Vagina (tissue), 2 donors: ENCODE results near the gene PBX1. TPM values are rescaled to one million over a fixed set of nuclear protein-coding genes. Genes with fewer than 3 reads are reported as not detected.

ENCODE experiments used
- DNase-seq, 2 donors: peaks; one replicate each; pipeline ENCODE4 v3.0.0-alpha.2; 2017; ENCODE audit errors: extremely low spot score in 2 of 2
- H3K27ac ChIP-seq: fragments of 200-600 bp; sonication (generic); one replicate; pipeline ENCODE4 v1.5.1; 2019
- H3K27me3 ChIP-seq: fragments of 200-600 bp; sonication (generic); one replicate; pipeline ENCODE4 v1.5.1; 2019
- H3K36me3 ChIP-seq, 2 donors: fragments of 200-600 bp; sonication (generic); one replicate each; pipeline ENCODE4 v1.5.1; 2017 to 2019
- H3K4me1 ChIP-seq: fragments of 200-600 bp; sonication (generic); one replicate; pipeline ENCODE4 v1.5.1; 2019
- H3K4me3 ChIP-seq, 2 donors: fragments of 200-600 bp; sonication (generic); 1 replicate in 1 of 2; 2 replicates in 1 of 2; pipeline ENCODE4 v1.5.1; 2016 to 2019
- H3K9me3 ChIP-seq: fragments of 200-600 bp; sonication (generic); one replicate; pipeline ENCODE4 v1.5.1; 2019
- CTCF ChIP-seq, 3 experiments: fragments of 450-650 bp in 2 of 3; fragments of 200-600 bp in 1 of 3; sonication (generic) in 1 of 3; IDR thresholded peaks; one replicate each; pipeline ENCODE4 v1.5.1; 2017 to 2019; ENCODE audit warnings: antibody characterized with exemption in 3 of 3, mild to moderate bottlenecking in 2 of 3, moderate library complexity in 2 of 3
- POLR2A ChIP-seq, 2 donors: fragments of 450-650 bp; IDR thresholded peaks; one replicate each; pipeline ENCODE4 v1.6.1; 2017; ENCODE audit warnings: antibody characterized with exemption in 2 of 2, mild to moderate bottlenecking in 2 of 2, moderate library complexity in 2 of 2
- POLR2AphosphoS5 ChIP-seq, 2 donors: sonication (generic); formaldehyde crosslinking; IDR thresholded peaks; one replicate each; pipeline ENCODE4 v1.9.0; 2017; ENCODE audit warnings: antibody characterized with exemption in 2 of 2, mild to moderate bottlenecking in 2 of 2, low read depth in 1 of 2; ENCODE audit not compliant: insufficient read depth in 1 of 2
- intact Hi-C: fragments of 100-400 bp; cut with DNase I; formaldehyde crosslinking; loops from one replicate; pipeline ENCODE4 v1.15.1; 2023
- total RNA-seq: library from RNA; depleted of rRNA; stranded (reverse); fragments of >200 nt; gene quantifications from one replicate; pipeline ENCODE4 v1.2.3, GENCODE V29; 2016

PBX1 gene
- total RNA-seq, 1 donor from 2014 or later: 69.0 TPM

GRCh38 chr1:164515711-164516331 lies 43.2 kb upstream of the PBX1 start:
- Histone ChIP-seq H3K36me3 (no peaks in the 10 kb centered on the region), H3K27ac (no peak overlapping the region), H3K4me3 (no peak overlapping the region), H3K27me3 (no peaks in the 10 kb centered on the region), H3K4me1 (peaks cover 7% of the 10 kb centered on the region), H3K9me3 (no peaks in the 10 kb centered on the region)
- TF ChIP-seq CTCF (IDR thresholded peaks at IDR 0.05): no peak
- TF ChIP-seq POLR2A (IDR thresholded peaks at IDR 0.05): no peak
- no peak for TF ChIP-seq POLR2AphosphoS5 (IDR thresholded peaks at IDR 0.05; ENCODE audit: insufficient read depth in 1 of 2, low read depth in 1 of 2)
- intact Hi-C loops: no loop called here
- no peak for DNase-seq

GRCh38 chr1:164516591-164516990 lies 42.4 kb upstream of the PBX1 start:
- no peaks in the 10 kb centered on the region for H3K9me3 ChIP-seq
- TF ChIP-seq CTCF (IDR thresholded peaks at IDR 0.05): no peak
- no peak for TF ChIP-seq POLR2AphosphoS5 (IDR thresholded peaks at IDR 0.05; ENCODE audit: insufficient read depth in 1 of 2, low read depth in 1 of 2)
- no peak for TF ChIP-seq POLR2A (IDR thresholded peaks at IDR 0.05)
- no peaks in the 10 kb centered on the region for H3K27me3 ChIP-seq
- DNase-seq: no peak
- no peaks in the 10 kb centered on the region for H3K36me3 ChIP-seq
- H3K4me1 ChIP-seq: peaks cover 7% of the 10 kb centered on the region
- intact Hi-C loops: no loop called here
- no peak overlapping the region for H3K4me3 ChIP-seq
- no peak overlapping the region for H3K27ac ChIP-seq

DNA sequence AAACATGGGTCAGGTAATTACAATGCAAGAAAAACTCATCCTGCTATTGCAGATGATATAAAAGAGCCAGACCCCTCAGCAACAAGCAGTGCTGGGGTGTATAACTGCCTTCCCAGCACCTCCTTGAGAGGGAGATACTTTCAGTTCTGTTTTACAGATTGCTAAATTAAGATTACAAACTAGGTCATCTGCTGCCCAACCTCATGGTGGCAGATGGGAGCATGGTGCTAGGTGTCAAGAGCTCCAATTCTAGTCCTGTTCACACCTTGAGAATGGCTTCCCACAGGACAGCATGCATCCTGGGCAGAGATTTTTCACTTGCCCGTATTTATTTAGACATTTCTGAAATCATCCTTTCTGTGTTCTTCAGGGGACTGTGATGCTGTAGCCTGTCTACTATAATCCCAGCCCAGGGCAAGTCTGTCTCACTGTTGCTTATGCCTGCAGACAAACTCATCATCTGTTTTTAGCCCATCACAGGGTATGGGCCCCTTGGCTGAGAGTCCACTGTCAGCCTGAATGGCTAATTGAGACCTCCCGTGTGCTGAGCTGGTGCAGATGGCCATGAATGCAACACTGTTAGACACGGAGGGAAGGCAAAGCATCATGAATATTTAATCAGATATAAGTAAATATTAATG lies 40.2 kb upstream of the PBX1 start:
- no peak for DNase-seq
- no peak overlapping the region for H3K4me3 ChIP-seq
- H3K36me3 ChIP-seq: no peaks in the 10 kb centered on the region
- no peaks in the 10 kb centered on the region for H3K9me3 ChIP-seq
- intact Hi-C loops: no loop called here
- H3K27me3 ChIP-seq: no peaks in the 10 kb centered on the region
- no peak overlapping the region for H3K27ac ChIP-seq
- peaks cover 7% of the 10 kb centered on the region for H3K4me1 ChIP-seq
- TF ChIP-seq POLR2A (IDR thresholded peaks at IDR 0.05) (no peak), CTCF (IDR thresholded peaks at IDR 0.05) (no peak), POLR2AphosphoS5 (IDR thresholded peaks at IDR 0.05; ENCODE audit: insufficient read depth in 1 of 2, low read depth in 1 of 2) (no peak)

- DNase-seq: no peak
- peaks cover 7% of the 10 kb centered on the region for H3K4me1 ChIP-seq
- TF ChIP-seq CTCF (IDR thresholded peaks at IDR 0.05): no peak
- no peak for TF ChIP-seq POLR2AphosphoS5 (IDR thresholded peaks at IDR 0.05; ENCODE audit: insufficient read depth in 1 of 2, low read depth in 1 of 2)
- TF ChIP-seq POLR2A (IDR thresholded peaks at IDR 0.05): no peak
- H3K4me3 ChIP-seq: no peak overlapping the region
- H3K36me3 ChIP-seq: no peaks in the 10 kb centered on the region
- H3K9me3 ChIP-seq: no peaks in the 10 kb centered on the region
- no peak overlapping the region for H3K27ac ChIP-seq
- intact Hi-C loops: no loop called here
- no peaks in the 10 kb centered on the region for H3K27me3 ChIP-seq
Measured at GRCh38 chr1:164519426-164519825, 39.6 kb upstream of the PBX1 start.

DNA sequence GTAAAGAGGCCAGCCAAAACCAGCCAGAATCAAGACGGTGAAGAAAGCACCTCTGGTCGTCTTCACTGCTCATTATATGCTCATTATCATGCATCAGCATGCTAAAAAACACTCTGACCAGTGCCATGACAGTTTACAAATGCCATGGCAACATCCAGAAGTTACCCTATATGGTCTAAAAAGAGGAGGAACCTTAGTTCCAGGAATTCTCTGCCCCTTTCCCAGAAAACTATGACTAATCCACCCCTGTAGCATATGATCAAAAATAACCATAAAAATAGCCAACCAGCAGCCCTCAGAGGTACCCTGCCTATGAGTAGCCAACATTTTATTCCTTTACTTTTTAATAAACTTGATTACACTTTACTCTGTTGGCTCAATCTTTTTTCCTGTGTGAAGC lies 34.2 kb upstream of the PBX1 start:
- intact Hi-C loops: no loop called here
- DNase-seq: no peak
- H3K4me3 ChIP-seq: no peak overlapping the region
- no peaks in the 10 kb centered on the region for H3K36me3 ChIP-seq
- peaks cover 7% of the 10 kb centered on the region for H3K9me3 ChIP-seq
- H3K27me3 ChIP-seq: no peaks in the 10 kb centered on the region
- no peak overlapping the region for H3K27ac ChIP-seq
- no peaks in the 10 kb centered on the region for H3K4me1 ChIP-seq
- no peak for TF ChIP-seq CTCF (IDR thresholded peaks at IDR 0.05)
- TF ChIP-seq POLR2A (IDR thresholded peaks at IDR 0.05): no peak
- TF ChIP-seq POLR2AphosphoS5 (IDR thresholded peaks at IDR 0.05; ENCODE audit: insufficient read depth in 1 of 2, low read depth in 1 of 2): no peak
